Naive thymus-derived CD4-positive, alpha-beta T cell (primary cell): ENCODE data around the gene FNDC7. TPM values are rescaled to one million over a fixed set of nuclear protein-coding genes. Genes with fewer than 3 reads are reported as not detected.

Source experiments
- ATAC-seq: fragments of 150-1000 bp; cut with Tn5 transposase; 2 replicates; pipeline ENCODE4 v1.10.0; 2021; ENCODE audit warnings: mild to moderate bottlenecking, moderate library complexity
- CTCF ChIA-PET: fragments of 350-600 bp; sonication (Branson Sonifier 250); formaldehyde crosslinking; loops from one replicate; lab custom pipeline; 2021; ENCODE audit warnings: antibody characterized with exemption; lab: Charles Lee
- POLR2A ChIA-PET: fragments of 350-600 bp; sonication (Branson Sonifier 250); formaldehyde crosslinking; loops from one replicate; lab custom pipeline; 2021; ENCODE audit warnings: antibody characterized with exemption, inconsistent platforms; lab: Charles Lee
- DNase-seq, 9 donors: peaks; one replicate each; pipeline versions ENCODE4 v3.0.0 to v3.0.0-alpha.2; 2020 to 2022; ENCODE audit warnings: mixed read lengths in 1 of 9
- H3K27ac ChIP-seq: one replicate; pipeline ENCODE4 v1.7.0; 2013; ENCODE audit warnings: mild to moderate bottlenecking, low read depth, low read length, moderate library complexity
- H3K27me3 ChIP-seq, 2 donors: one replicate each; pipeline ENCODE4 v1.7.0; 2013; ENCODE audit warnings: low read length in 2 of 2, mild to moderate bottlenecking in 2 of 2, moderate library complexity in 2 of 2; ENCODE audit not compliant: control insufficient read depth in 2 of 2, insufficient read depth in 2 of 2
- H3K36me3 ChIP-seq, 3 experiments: 1 replicate in 2 of 3; 2 replicates in 1 of 3; pipeline ENCODE4 v1.7.0; 2013; ENCODE audit warnings: low read length in 3 of 3, mild to moderate bottlenecking in 3 of 3, moderate library complexity in 1 of 3; ENCODE audit not compliant: insufficient read depth in 3 of 3, control insufficient read depth in 2 of 3
- H3K4me1 ChIP-seq, 2 donors: one replicate each; pipeline ENCODE4 v1.7.0; 2013; ENCODE audit warnings: low read length in 2 of 2, mild to moderate bottlenecking in 2 of 2, moderate library complexity in 1 of 2; ENCODE audit not compliant: control insufficient read depth in 2 of 2, insufficient read depth in 2 of 2
- H3K4me3 ChIP-seq: 2 replicates; pipeline ENCODE4 v1.7.0; 2013; ENCODE audit warnings: mild to moderate bottlenecking, low read length
- H3K9me3 ChIP-seq, 3 experiments: 1 replicate in 2 of 3; 2 replicates in 1 of 3; pipeline ENCODE4 v1.7.0; 2013; ENCODE audit warnings: low read length in 3 of 3; ENCODE audit not compliant: control insufficient read depth in 2 of 3
- H3K27ac Mint-ChIP-seq, 9 donors: one replicate each; pipeline ENCODE4 v1.8.0; 2020 to 2022; ENCODE audit warnings: mixed read lengths in 9 of 9, mild to moderate bottlenecking in 8 of 9, moderate library complexity in 5 of 9, inconsistent platforms in 2 of 9
- H3K27me3 Mint-ChIP-seq, 5 donors: one replicate each; pipeline ENCODE4 v1.8.0; 2021 to 2022; ENCODE audit warnings: mixed read lengths in 5 of 5, mild to moderate bottlenecking in 1 of 5
- H3K36me3 Mint-ChIP-seq, 5 donors: one replicate each; pipeline ENCODE4 v1.8.0; 2020 to 2022; ENCODE audit warnings: mixed read lengths in 5 of 5, mild to moderate bottlenecking in 3 of 5, inconsistent platforms in 1 of 5
- H3K4me1 Mint-ChIP-seq, 7 donors: one replicate each; pipeline ENCODE4 v1.8.0; 2020 to 2022; ENCODE audit warnings: mixed read lengths in 7 of 7, mild to moderate bottlenecking in 3 of 7, inconsistent platforms in 1 of 7
- H3K4me3 Mint-ChIP-seq, 10 donors: one replicate each; pipeline ENCODE4 v1.8.0; 2020 to 2022; ENCODE audit warnings: mild to moderate bottlenecking in 10 of 10, mixed read lengths in 10 of 10, moderate library complexity in 6 of 10, inconsistent platforms in 2 of 10
- H3K9me3 Mint-ChIP-seq, 11 donors: one replicate each; pipeline ENCODE4 v1.8.0; 2020 to 2022; ENCODE audit warnings: mixed read lengths in 11 of 11, mild to moderate bottlenecking in 4 of 11, inconsistent platforms in 1 of 11, moderate library complexity in 1 of 11
- intact Hi-C, 2 donors: fragments of 100-400 bp; cut with micrococcal nuclease; formaldehyde crosslinking; loops; one replicate each; pipeline ENCODE4 v1.15.1; 2023
- polyA plus RNA-seq, 2 donors: library from polyadenylated mRNA; unstranded; fragments of 300-500 nt; fragmentation: Illumina TruSeq; gene quantifications; one replicate each; pipeline ENCODE4 v1.2.3, GENCODE V29; 2021
- total RNA-seq, 6 experiments: library from RNA in 5 of 6; stranded (reverse) in 5 of 6; gene quantifications; 1 replicate in 5 of 6; 2 replicates in 1 of 6; pipeline ENCODE4 v1.2.3 and lab custom pipeline; 2021 to 2026

FNDC7 gene
- total and polyA plus RNA-seq, 7 experiments from 2014 or later: 0.13 to 0.22 TPM; not detected in 5

DNA sequence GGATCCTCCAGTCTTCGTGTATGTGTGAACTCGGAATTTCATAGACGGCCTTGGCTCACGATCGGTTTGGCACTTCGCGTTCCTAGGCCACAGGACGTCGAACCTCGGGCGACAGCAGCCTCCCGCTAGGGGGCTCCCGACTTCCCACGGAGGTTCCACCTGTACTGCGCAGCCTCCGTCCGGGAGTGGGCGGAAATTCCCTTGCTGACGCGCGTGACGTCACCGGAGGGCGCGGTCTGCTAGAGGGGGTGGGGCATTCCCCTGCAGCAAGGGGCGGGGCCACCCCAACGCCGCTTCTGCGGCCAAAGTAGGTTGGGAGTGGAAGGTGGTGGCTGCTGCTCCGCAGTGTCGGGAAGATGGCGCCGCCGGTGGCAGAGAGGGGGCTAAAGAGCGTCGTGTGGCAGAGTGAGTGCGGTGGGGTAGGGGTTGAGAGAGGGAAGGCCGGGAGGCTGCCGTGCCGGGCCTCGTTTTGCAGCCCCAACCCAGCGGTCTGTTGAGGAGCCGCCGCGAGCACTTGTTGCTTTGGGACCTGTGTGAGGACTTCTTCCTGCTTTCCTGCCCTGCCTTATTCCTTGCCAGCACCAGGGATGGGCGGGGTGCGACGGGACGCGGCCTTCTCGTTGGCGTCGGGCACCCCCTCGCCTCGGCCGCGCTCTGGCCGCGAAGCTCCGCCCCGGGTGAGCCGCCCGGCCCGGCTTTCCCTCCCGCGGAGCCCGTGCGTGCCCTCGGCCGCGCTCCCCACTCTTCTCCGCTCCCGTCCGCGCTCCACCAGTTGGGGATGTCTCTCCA, 33.9 kb downstream of the FNDC7 start, which contains the start of gene STXBP3:
Gene STXBP3 (plus strand): TSS at position 293 of the 789 bp plus-strand sequence. CDS start 64 bp downstream, at position 357.
- peak within 1 kb of the TSS; percentile 90 to 100 (median 97) for H3K4me3 Mint-ChIP-seq
- H3K27ac Mint-ChIP-seq: peak within 1 kb of the TSS; percentile 93 to 100 (median 98)
- Histone ChIP-seq H3K36me3 (peaks cover 0 to 5% (median 0%) of the 10 kb centered on the region in 3 experiments), H3K9me3 (no peaks in the 10 kb centered on the region), H3K4me1 (peaks cover 3 to 6% of the 10 kb centered on the region in 2 donors), H3K4me3 (peak within 1 kb of the TSS; percentile 76), H3K27ac (peak within 1 kb of the TSS; percentile 98), H3K27me3 (no peaks in the 10 kb centered on the region)
- H3K27me3 Mint-ChIP-seq: peaks cover 0 to 5% (median 0%) of the 10 kb centered on the region in 5 donors
- ATAC-seq (peak; percentile 97), DNase-seq (peak; percentile 98 to 100 (median 99))
- H3K9me3 Mint-ChIP-seq: peaks cover 0 to 4% (median 0%) of the 10 kb centered on the region in 11 donors
- H3K36me3 Mint-ChIP-seq: peaks cover 0 to 16% (median 4%) of the 10 kb centered on the region in 5 donors
- ChIA-PET CTCF (no interaction called here), POLR2A (interaction anchor here (1.0 to 3.4 kb wide), 2 partner anchors 54 kb away, joined by 12 to 14 read pairs; partner anchors contain the start of gene PRPF38B)
- H3K4me1 Mint-ChIP-seq: peaks cover 26 to 47% (median 41%) of the 10 kb centered on the region in 7 donors
- intact Hi-C loops: loop anchor here (1.0 to 10.0 kb wide), 21 partner anchors 11 to 802 kb away; partner anchors contain the start of genes CLCC1 (in 2 of the 2), HENMT1 (in 2 of the 2), PRPF38B (in 2 of the 2) and SLC25A24 (in 2 of the 2)

DNA sequence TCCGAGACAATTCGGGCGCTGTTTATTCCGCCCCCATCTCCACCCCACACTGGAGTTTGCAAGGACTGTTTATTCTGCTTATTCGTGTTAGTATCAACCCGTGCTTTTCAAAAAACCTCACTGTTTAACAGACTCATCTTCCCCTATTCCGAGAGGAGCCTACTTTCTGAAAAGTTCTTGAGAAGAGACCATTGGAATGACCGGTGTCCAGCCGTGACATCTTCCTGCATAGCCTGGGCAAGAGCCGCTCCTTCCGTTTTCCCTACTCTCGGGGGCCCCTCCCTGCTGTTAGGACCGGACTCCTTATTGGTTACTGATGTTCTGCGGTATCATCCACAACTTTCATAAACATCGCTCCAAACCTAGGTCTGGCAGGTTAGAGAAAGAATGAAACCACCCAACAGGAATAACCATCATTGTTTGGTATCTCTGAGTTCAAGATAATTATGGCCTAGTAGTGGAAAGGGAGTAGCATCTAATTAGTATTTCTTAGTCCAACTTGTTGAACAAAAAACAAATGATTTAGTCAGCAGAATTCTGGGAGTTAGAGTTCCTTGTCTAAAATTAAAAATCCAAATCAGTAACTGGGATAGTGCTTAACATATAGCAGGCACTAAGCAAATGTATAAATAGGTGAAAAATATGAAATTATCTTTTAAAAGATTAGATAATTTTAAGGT, 34.6 kb downstream of the FNDC7 start:
- peak overlapping the region; percentile 98 for H3K27ac ChIP-seq
- H3K36me3 ChIP-seq: peaks cover 0 to 5% (median 0%) of the 10 kb centered on the region in 3 experiments
- POLR2A ChIA-PET: interaction anchor here (1.0 kb wide), 1 partner anchor 55 kb away, joined by 12 read pairs; the partner anchor contains the start of gene PRPF38B
- H3K4me3 ChIP-seq: peak overlapping the region; percentile 76
- peaks cover 0 to 16% (median 4%) of the 10 kb centered on the region in 5 donors for H3K36me3 Mint-ChIP-seq
- DNase-seq: peak in 2 of 9 donors; percentile 25 to 51
- H3K4me1 ChIP-seq: peaks cover 3 to 6% of the 10 kb centered on the region in 2 donors
- no peaks in the 10 kb centered on the region for H3K27me3 ChIP-seq
- CTCF ChIA-PET: no interaction called here
- no peak for ATAC-seq
- H3K27me3 Mint-ChIP-seq: peaks cover 0 to 2% (median 0%) of the 10 kb centered on the region in 5 donors
- intact Hi-C loops: loop anchor here (1.0 to 10.0 kb wide), 8 partner anchors 86 to 737 kb away; partner anchors contain the start of genes CLCC1 (in 2 of the 2), SLC25A24 (in 2 of the 2), ATXN7L2 (in 1 of the 2) and HENMT1 (in 1 of the 2)
- H3K27ac Mint-ChIP-seq: peak overlapping the region; percentile 92 to 99 (median 96)
- peaks cover 26 to 47% (median 41%) of the 10 kb centered on the region in 7 donors for H3K4me1 Mint-ChIP-seq
- no peaks in the 10 kb centered on the region for H3K9me3 ChIP-seq
- H3K9me3 Mint-ChIP-seq: peaks cover 0 to 4% (median 0%) of the 10 kb centered on the region in 11 donors
- peak overlapping the region; percentile 90 to 100 (median 97) for H3K4me3 Mint-ChIP-seq

DNA sequence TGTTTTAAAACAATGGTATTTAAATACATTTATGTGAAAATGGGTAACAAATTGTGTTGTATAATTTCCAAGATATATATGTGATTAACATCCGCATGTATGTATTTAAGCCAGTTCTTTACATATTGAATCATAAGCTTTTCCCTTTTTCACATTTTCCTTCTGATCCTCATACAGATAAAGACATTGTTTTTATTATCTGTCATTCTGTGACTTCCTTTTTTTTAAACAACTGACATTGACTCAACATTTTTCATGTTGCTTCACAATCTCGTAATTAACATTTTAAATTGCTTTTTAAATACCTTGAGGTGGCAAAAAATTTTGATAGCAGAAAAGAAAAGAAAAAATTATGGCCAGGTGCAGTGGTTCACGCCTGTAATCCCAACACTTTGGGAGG, 35.2 kb downstream of the FNDC7 start:
- H3K4me3 ChIP-seq: no peak overlapping the region
- intact Hi-C loops: loop anchor here (1.0 to 10.0 kb wide), 8 partner anchors 87 to 737 kb away; partner anchors contain the start of genes CLCC1 (in 2 of the 2), SLC25A24 (in 2 of the 2), ATXN7L2 (in 1 of the 2) and HENMT1 (in 1 of the 2)
- no peak for ATAC-seq
- ChIA-PET POLR2A (interaction anchor here (1.0 kb wide), 3 partner anchors 15 to 87 kb away, joined by 3 read pairs; partner anchors contain the start of gene HENMT1), CTCF (interaction anchor here (0.8 kb wide), 1 partner anchor 55 kb away, joined by 4 read pairs; the partner anchor contains the start of gene PRPF38B)
- peak overlapping the region; percentile 98 for H3K27ac ChIP-seq
- peaks cover 28 to 52% (median 45%) of the 10 kb centered on the region in 7 donors for H3K4me1 Mint-ChIP-seq
- H3K4me1 ChIP-seq: peaks cover 3 to 6% of the 10 kb centered on the region in 2 donors
- peaks cover 0 to 17% (median 5%) of the 10 kb centered on the region in 5 donors for H3K36me3 Mint-ChIP-seq
- H3K9me3 Mint-ChIP-seq: peaks cover 0 to 4% (median 0%) of the 10 kb centered on the region in 11 donors
- H3K27ac Mint-ChIP-seq: peak overlapping the region in 8 of 9 donors; percentile 10 to 96 (median 70)
- H3K4me3 Mint-ChIP-seq: peak overlapping the region; percentile 43 to 98 (median 84)
- peaks cover 0 to 5% (median 0%) of the 10 kb centered on the region in 3 experiments for H3K36me3 ChIP-seq
- H3K9me3 ChIP-seq: no peaks in the 10 kb centered on the region
- no peak for DNase-seq
- H3K27me3 Mint-ChIP-seq: peaks cover 0 to 2% (median 0%) of the 10 kb centered on the region in 5 donors
- H3K27me3 ChIP-seq: no peaks in the 10 kb centered on the region

DNA sequence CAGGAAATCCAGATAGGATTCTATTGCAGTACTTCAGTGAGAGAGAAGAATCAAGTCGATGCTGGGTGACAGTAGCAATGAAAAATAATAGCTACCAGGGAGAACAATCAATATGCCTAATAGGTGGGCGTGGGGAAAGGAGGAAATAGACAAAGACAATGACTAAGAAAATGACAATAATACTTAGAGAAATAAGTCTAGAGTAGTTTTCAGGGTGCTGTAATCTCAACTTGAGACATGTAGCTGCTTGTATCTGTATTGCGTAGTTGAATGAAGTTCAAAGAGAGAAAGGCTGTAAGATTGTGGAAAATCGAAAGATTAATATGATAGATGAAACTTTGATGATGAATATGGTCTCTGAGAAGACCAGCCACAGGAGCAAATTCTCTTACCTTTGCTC, 36.4 kb downstream of the FNDC7 start:
- peaks cover 0 to 17% (median 6%) of the 10 kb centered on the region in 5 donors for H3K36me3 Mint-ChIP-seq
- H3K9me3 ChIP-seq: no peaks in the 10 kb centered on the region
- ATAC-seq: no peak
- H3K27ac ChIP-seq: no peak overlapping the region
- POLR2A ChIA-PET: interaction anchor here (0.9 to 1.6 kb wide), 3 partner anchors 14 to 57 kb away, joined by 3 to 6 read pairs (median 5); partner anchors contain the start of gene PRPF38B
- peak overlapping the region; percentile 4 to 90 (median 22) for H3K4me3 Mint-ChIP-seq
- peaks cover 29 to 53% (median 45%) of the 10 kb centered on the region in 7 donors for H3K4me1 Mint-ChIP-seq
- H3K9me3 Mint-ChIP-seq: peaks cover 0 to 4% (median 0%) of the 10 kb centered on the region in 11 donors
- H3K27me3 ChIP-seq: no peaks in the 10 kb centered on the region
- DNase-seq: no peak
- CTCF ChIA-PET: no interaction called here
- peak overlapping the region in 8 of 9 donors; percentile 0 to 79 (median 20) for H3K27ac Mint-ChIP-seq
- intact Hi-C loops: loop anchor here (5.0 to 10.0 kb wide), 3 partner anchors 343 to 736 kb away; partner anchors contain the start of genes ATXN7L2 (in 1 of the 2), SLC25A24 (in 1 of the 2) and TMEM167B (in 1 of the 2)
- H3K36me3 ChIP-seq: peaks cover 0 to 5% (median 2%) of the 10 kb centered on the region in 3 experiments
- H3K4me3 ChIP-seq: no peak overlapping the region
- peaks cover 3 to 6% of the 10 kb centered on the region in 2 donors for H3K4me1 ChIP-seq
- no peaks in the 10 kb centered on the region for H3K27me3 Mint-ChIP-seq

DNA sequence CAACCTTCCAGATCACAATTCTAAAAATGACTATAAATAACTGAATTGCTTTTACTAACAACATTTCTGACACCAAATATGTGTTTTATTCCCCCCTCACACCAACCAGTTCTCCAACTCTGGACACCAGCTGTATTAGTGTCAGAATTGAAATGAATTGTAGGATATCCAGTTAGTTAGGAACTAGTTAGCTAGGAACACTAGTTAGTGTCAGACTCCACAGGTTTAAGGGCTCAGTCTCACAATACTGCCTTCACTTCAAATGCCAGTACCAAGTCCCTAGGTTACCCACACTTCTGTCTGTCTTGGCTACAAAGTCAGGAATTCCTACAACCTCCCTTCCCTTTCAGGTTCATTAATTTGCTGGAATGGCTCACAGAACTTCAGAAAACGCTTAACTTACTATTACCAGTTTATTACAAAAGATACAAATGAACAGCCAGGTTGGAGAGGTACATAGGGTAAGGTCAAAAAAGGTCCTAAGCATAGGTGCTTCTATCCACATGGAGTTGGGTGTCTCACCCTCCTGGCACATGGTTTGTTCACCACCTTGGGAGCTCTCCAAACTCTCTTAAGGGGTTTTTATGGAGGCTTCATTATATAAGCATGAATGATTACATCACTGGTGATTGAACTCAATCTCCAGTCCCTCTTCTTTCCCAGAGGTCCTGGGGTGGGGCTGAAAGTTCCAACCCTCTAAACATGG, 37.9 kb downstream of the FNDC7 start:
- Histone ChIP-seq H3K36me3 (peaks cover 0 to 12% (median 9%) of the 10 kb centered on the region in 3 experiments), H3K27me3 (no peaks in the 10 kb centered on the region), H3K4me3 (no peak overlapping the region), H3K9me3 (no peaks in the 10 kb centered on the region), H3K27ac (no peak overlapping the region), H3K4me1 (peaks cover 3 to 6% of the 10 kb centered on the region in 2 donors)
- intact Hi-C loops: no loop called here
- Mint-ChIP-seq H3K27me3 (no peaks in the 10 kb centered on the region), H3K36me3 (peaks cover 3 to 19% (median 10%) of the 10 kb centered on the region in 5 donors), H3K4me1 (peaks cover 29 to 58% (median 49%) of the 10 kb centered on the region in 7 donors), H3K9me3 (peaks cover 0 to 4% (median 0%) of the 10 kb centered on the region in 11 donors), H3K4me3 (peak overlapping the region in 1 of 10 donors; percentile 1), H3K27ac (peak overlapping the region in 2 of 9 donors; percentile 49 to 56)
- POLR2A ChIA-PET: interaction anchor here (0.9 to 1.6 kb wide), 2 partner anchors 10 to 58 kb away, joined by 3 to 6 read pairs; partner anchors contain the start of gene PRPF38B
- ATAC-seq (no peak), DNase-seq (no peak)
- CTCF ChIA-PET: no interaction called here
